Endothelial cell of umbilical vein (primary cell): ENCODE measurements around the gene TET1. TPM values are rescaled to one million over a fixed set of nuclear protein-coding genes. Genes with fewer than 3 reads are reported as not detected.

Experiments
- BruUV-seq: library from RNA; stranded (reverse); fragments of 400-500 nt; replicated peaks from 2 replicates; lab custom pipeline; 2021; lab: Mats Ljungman, UMichigan
- CTCF ChIA-PET: fragments of 300-600, 350-600 bp; sonication (Branson Sonifier 250); formaldehyde crosslinking; loops from one replicate; lab custom pipeline; 2021; ENCODE audit warnings: antibody characterized with exemption, inconsistent platforms; lab: Charles Lee
- POLR2A ChIA-PET: fragments of 300-600, 350-600 bp; sonication (Branson Sonifier 250); formaldehyde crosslinking; loops from one replicate; lab custom pipeline; 2021; ENCODE audit warnings: antibody characterized with exemption, inconsistent platforms; lab: Charles Lee
- DNase-seq: peaks from one replicate; pipeline ENCODE4 v3.0.0-alpha.2; 2011; ENCODE audit warnings: low read depth, low spot score
- FAIRE-seq: peaks from 2 replicates; lab custom pipeline; 2011; peaks lifted over from hg19 to GRCh38; lab: Jason Lieb, UNC
- H2AFZ ChIP-seq: 2 replicates; pipeline ENCODE4 v1.6.0; 2012; ENCODE audit warnings: low read depth, low read length, control low read depth, inconsistent platforms
- H3K27ac ChIP-seq: 2 replicates; pipeline ENCODE4 v1.5.1; 2011; ENCODE audit warnings: low read depth, mild to moderate bottlenecking, control low read depth, low read length, moderate library complexity; ENCODE audit not compliant: insufficient read depth
- H3K27me3 ChIP-seq, 2 experiments: 2 replicates each; pipeline versions ENCODE4 v1.6.0 to v1.6.1; 2011; ENCODE audit warnings: low read length in 2 of 2, mixed read lengths in 1 of 2; ENCODE audit not compliant: control insufficient read depth in 2 of 2, insufficient read depth in 2 of 2
- H3K36me3 ChIP-seq, 2 experiments: 2 replicates in 1 of 2; 3 replicates in 1 of 2; pipeline ENCODE4 v1.5.1; 2011; ENCODE audit warnings: low read length in 2 of 2, mild to moderate bottlenecking in 1 of 2, moderate library complexity in 1 of 2; ENCODE audit not compliant: control insufficient read depth in 2 of 2, insufficient read depth in 2 of 2; ENCODE audit errors: extremely low read depth in 1 of 2
- H3K4me1 ChIP-seq: 3 replicates; pipeline ENCODE4 v1.5.1; 2011; ENCODE audit warnings: mild to moderate bottlenecking, low read length; ENCODE audit not compliant: control insufficient read depth, insufficient read depth; ENCODE audit errors: extremely low read depth
- H3K4me2 ChIP-seq: 2 replicates; pipeline ENCODE4 v1.6.1; 2011; ENCODE audit warnings: low read length, control low read depth, mixed read lengths; ENCODE audit not compliant: insufficient read depth
- H3K4me3 ChIP-seq, 3 experiments: fragments of 200-600 bp in 1 of 3; sonication (generic), shearing (Covaris generic) in 1 of 3; replicated peaks in 1 of 3; 2 replicates each; pipeline ENCODE4 v1.5.1; 2011 to 2016; ENCODE audit warnings: control low read depth in 3 of 3, low read length in 3 of 3, mild to moderate bottlenecking in 2 of 3, inconsistent platforms in 1 of 3, low read depth in 1 of 3, moderate library complexity in 1 of 3; ENCODE audit not compliant: insufficient read depth in 1 of 3
- H3K79me2 ChIP-seq: 2 replicates; pipeline ENCODE4 v1.6.0; 2012; ENCODE audit warnings: low read length, inconsistent platforms; ENCODE audit not compliant: control insufficient read depth, insufficient read depth
- H3K9ac ChIP-seq: replicated peaks from 2 replicates; pipeline ENCODE3; 2011; ENCODE audit warnings: low read length, control low read depth; ENCODE audit not compliant: insufficient read depth; ENCODE audit errors: extremely low read depth
- H3K9me1 ChIP-seq: replicated peaks from 3 replicates; pipeline ENCODE4 v1.6.0; 2011; ENCODE audit warnings: mild to moderate bottlenecking, low read length; ENCODE audit not compliant: control insufficient read depth, insufficient read depth; ENCODE audit errors: extremely low read depth
- H3K9me3 ChIP-seq: replicated peaks from 2 replicates; pipeline ENCODE4 v1.5.1; 2012; ENCODE audit warnings: low read length, inconsistent platforms; ENCODE audit not compliant: control insufficient read depth, insufficient read depth
- H4K20me1 ChIP-seq: replicated peaks from 2 replicates; pipeline ENCODE3; 2011; ENCODE audit warnings: mild to moderate bottlenecking, low read length; ENCODE audit not compliant: control insufficient read depth, insufficient read depth; ENCODE audit errors: extremely low read depth
- EZH2 ChIP-seq: IDR thresholded peaks from 2 replicates; pipeline ENCODE4 v1.6.1; 2012; ENCODE audit warnings: borderline replicate concordance, low read depth, mild to moderate bottlenecking, moderate library complexity, low read length, inconsistent platforms; ENCODE audit not compliant: severe bottlenecking
- FOS ChIP-seq: IDR thresholded peaks from 2 replicates; pipeline ENCODE4 v1.6.1; 2011; ENCODE audit warnings: mild to moderate bottlenecking, low read length, moderate library complexity, borderline replicate concordance; ENCODE audit not compliant: insufficient read depth
- GATA2 ChIP-seq: IDR thresholded peaks from 2 replicates; pipeline ENCODE4 v1.7.0; 2011; ENCODE audit warnings: low read depth, mild to moderate bottlenecking, moderate library complexity, mixed read lengths, low read length; ENCODE audit not compliant: insufficient read length, insufficient read depth
- JUN ChIP-seq: IDR thresholded peaks from 2 replicates; pipeline ENCODE4 v1.6.1; 2011; ENCODE audit warnings: borderline replicate concordance, low read depth; ENCODE audit not compliant: insufficient read length, insufficient read depth
- MAX ChIP-seq: IDR thresholded peaks from 2 replicates; pipeline ENCODE4 v1.6.1; 2011; ENCODE audit not compliant: insufficient read depth, insufficient read length
- MYC ChIP-seq: IDR thresholded peaks from one replicate; pipeline ENCODE4 v1.6.1; 2011; ENCODE audit warnings: mild to moderate bottlenecking, low read depth, low read length
- POLR2A ChIP-seq: IDR thresholded peaks from 2 replicates; pipeline ENCODE4 v1.6.1; 2012; ENCODE audit warnings: low read depth, mild to moderate bottlenecking, control low read depth, low read length
- POLR2AphosphoS5 ChIP-seq: IDR thresholded peaks from 2 replicates; pipeline ENCODE4 v1.6.1; 2012; ENCODE audit warnings: low read depth, mild to moderate bottlenecking, control low read depth, low read length, moderate library complexity; ENCODE audit not compliant: insufficient read depth
- dilution Hi-C: fragments of 300-500 bp; cut with MboI; formaldehyde crosslinking; loops from one replicate; pipeline ENCODE4 v1.15.0; 2019; ENCODE audit warnings: low sequenced_read_pairs; ENCODE audit not compliant: extremely low pct_ligation_motif_present
- intact Hi-C: fragments of 100-400 bp; cut with micrococcal nuclease; formaldehyde crosslinking; loops from one replicate; pipeline ENCODE4 v1.10.0; 2022
- polyA plus RNA-seq, 4 experiments: library from polyadenylated mRNA; depleted of rRNA in 3 of 4; stranded (reverse) in 3 of 4; unstranded in 1 of 4; fragments of >200 nt; gene quantifications; 2 replicates each; pipeline versions ENCODE4 v1.2.1 to v1.2.3, GENCODE V29; 2011 to 2012; ENCODE audit warnings: missing spikeins in 1 of 4
- total RNA-seq: library from RNA; stranded (reverse); gene quantifications from 2 replicates; pipeline ENCODE4 v1.2.3, GENCODE V29; 2021

TET1 gene
- total and polyA plus RNA-seq, 2 donors (not counting 3 experiments of a cell fraction or from before 2014, with no cell fraction given), result 0.23 to 1.5 TPM

- no peaks in the 10 kb centered on the region for H3K27me3 ChIP-seq
- FAIRE-seq (no peak), DNase-seq (no peak)
- POLR2A ChIA-PET, result no interaction called here
- no peak overlapping the region for H3K9ac ChIP-seq
- no TSS peak for BruUV-seq
- H3K4me2 ChIP-seq, result no peak overlapping the region
- dilution Hi-C loops (no loop called here), intact Hi-C loops (no loop called here)
- H3K36me3 ChIP-seq, result no peaks in the 10 kb centered on the region
- no peak overlapping the region for H3K27ac ChIP-seq
- H3K4me1 ChIP-seq, result peaks cover 3% of the 10 kb centered on the region
- H4K20me1 ChIP-seq, result no peaks in the 10 kb centered on the region
- peaks cover 13% of the 10 kb centered on the region for H3K79me2 ChIP-seq
- no peaks in the 10 kb centered on the region for H3K9me1 ChIP-seq
- H2AFZ ChIP-seq, result no peak overlapping the region
- no peaks in the 10 kb centered on the region for H3K9me3 ChIP-seq
- TF ChIP-seq POLR2A, result no peak
- no peak for TF ChIP-seq GATA2
- no peak for TF ChIP-seq MAX
- no peak for TF ChIP-seq FOS
- no peak for TF ChIP-seq MYC
- no peak for TF ChIP-seq POLR2AphosphoS5
- no peak for TF ChIP-seq EZH2
- no peak for TF ChIP-seq JUN
- CTCF ChIA-PET, result interaction anchor here (1.8 kb wide), 1 partner anchor 167 kb away, joined by 7 read pairs; no protein-coding TSS in a partner anchor
- no peak overlapping the region for H3K4me3 ChIP-seq
Measured at GRCh38 chr10:68717435-68717834, 157.3 kb downstream of the TET1 start.
